CD14-positive monocyte (primary cell): Measurements from ENCODE around the gene DPH1. TPM values are rescaled to one million over a fixed set of nuclear protein-coding genes. Genes with fewer than 3 reads are reported as not detected.
A peak's percentile ranks its signal among the peaks of the same experiment; 100 is the strongest.

Source experiments
- DNase-seq, 3 donors: peaks; one replicate each; pipeline ENCODE4 v3.0.0-alpha.2; 2011 to 2022
- H2AFZ ChIP-seq: 2 replicates; pipeline ENCODE4 v1.6.0; 2012; ENCODE audit warnings: mild to moderate bottlenecking, low read depth, low read length, inconsistent platforms; ENCODE audit not compliant: insufficient read depth, poor library complexity, severe bottlenecking
- H3K27ac ChIP-seq, 2 donors: 1 replicate in 1 of 2; 2 replicates in 1 of 2; pipeline ENCODE4 v1.5.1; 2012 to 2013; ENCODE audit warnings: low read length in 2 of 2, control low read depth in 1 of 2, inconsistent platforms in 1 of 2, low read depth in 1 of 2, mild to moderate bottlenecking in 1 of 2
- H3K27me3 ChIP-seq, 2 donors: one replicate each; pipeline versions ENCODE4 v1.6.0 to v1.6.1; 2011 to 2013; ENCODE audit warnings: low read length in 2 of 2; ENCODE audit not compliant: control insufficient read depth in 2 of 2, insufficient read depth in 2 of 2
- H3K36me3 ChIP-seq, 2 donors: replicated peaks in 1 of 2; 1 replicate in 1 of 2; 2 replicates in 1 of 2; pipeline versions ENCODE4 v1.5.1 to v1.6.1; 2012 to 2013; ENCODE audit warnings: low read length in 2 of 2, control low read depth in 1 of 2, inconsistent platforms in 1 of 2, mild to moderate bottlenecking in 1 of 2; ENCODE audit not compliant: insufficient read depth in 2 of 2, control insufficient read depth in 1 of 2
- H3K4me1 ChIP-seq, 2 donors: 1 replicate in 1 of 2; 2 replicates in 1 of 2; pipeline versions ENCODE4 v1.5.1 to v1.6.1; 2012 to 2013; ENCODE audit warnings: low read length in 2 of 2, control low read depth in 1 of 2, inconsistent platforms in 1 of 2, mild to moderate bottlenecking in 1 of 2, moderate library complexity in 1 of 2; ENCODE audit not compliant: insufficient read depth in 2 of 2, control insufficient read depth in 1 of 2
- H3K4me2 ChIP-seq: replicated peaks from 2 replicates; pipeline ENCODE3; 2012; ENCODE audit warnings: low read length, moderate library complexity, mild to moderate bottlenecking; ENCODE audit not compliant: poor library complexity, severe bottlenecking; ENCODE audit errors: extremely low read depth
- H3K4me3 ChIP-seq, 3 experiments: fragments of 200-600 bp in 1 of 3; sonication (generic) in 1 of 3; replicated peaks in 1 of 3; 1 replicate in 2 of 3; 2 replicates in 1 of 3; pipeline ENCODE4 v1.5.1; 2011 to 2013; ENCODE audit warnings: low read length in 3 of 3, mild to moderate bottlenecking in 3 of 3, control low read depth in 2 of 3, low read depth in 2 of 3, inconsistent platforms in 1 of 3, moderate library complexity in 1 of 3
- H3K79me2 ChIP-seq: 2 replicates; pipeline ENCODE4 v1.6.0; 2012; ENCODE audit warnings: mild to moderate bottlenecking, control low read depth, inconsistent platforms, low read length, moderate library complexity; ENCODE audit not compliant: insufficient read depth
- H3K9ac ChIP-seq: 2 replicates; pipeline ENCODE4 v1.6.0; 2017; ENCODE audit warnings: low read length, mild to moderate bottlenecking; ENCODE audit not compliant: insufficient read depth, poor library complexity, severe bottlenecking
- H3K9me3 ChIP-seq, 2 donors: replicated peaks in 1 of 2; 1 replicate in 1 of 2; 2 replicates in 1 of 2; pipeline versions ENCODE4 v1.5.1 to v1.6.1; 2012 to 2013; ENCODE audit warnings: low read length in 2 of 2, control low read depth in 1 of 2; ENCODE audit not compliant: control insufficient read depth in 1 of 2, insufficient read depth in 1 of 2
- H4K20me1 ChIP-seq: 2 replicates; pipeline ENCODE4 v1.6.0; 2012; ENCODE audit warnings: mild to moderate bottlenecking, low read length, control low read depth, moderate library complexity; ENCODE audit not compliant: insufficient read depth
- H3K27ac Mint-ChIP-seq, 7 donors: one replicate each; pipeline ENCODE4 v1.8.0; 2020; ENCODE audit warnings: mild to moderate bottlenecking in 7 of 7, mixed read lengths in 7 of 7, moderate library complexity in 6 of 7, inconsistent platforms in 2 of 7
- H3K27me3 Mint-ChIP-seq, 3 donors: one replicate each; pipeline ENCODE4 v1.8.0; 2021 to 2022; ENCODE audit warnings: low read depth in 3 of 3, mild to moderate bottlenecking in 3 of 3, mixed read lengths in 3 of 3, moderate library complexity in 3 of 3, inconsistent platforms in 1 of 3
- H3K36me3 Mint-ChIP-seq, 2 donors: one replicate each; pipeline ENCODE4 v1.8.0; 2020; ENCODE audit warnings: mixed read lengths in 2 of 2, inconsistent platforms in 1 of 2, mild to moderate bottlenecking in 1 of 2
- H3K4me1 Mint-ChIP-seq: one replicate; pipeline ENCODE4 v1.8.0; 2020; ENCODE audit warnings: mild to moderate bottlenecking, mixed read lengths
- H3K4me3 Mint-ChIP-seq, 2 donors: one replicate each; pipeline ENCODE4 v1.8.0; 2020; ENCODE audit warnings: mild to moderate bottlenecking in 2 of 2, mixed read lengths in 2 of 2, moderate library complexity in 1 of 2
- H3K9me3 Mint-ChIP-seq, 7 donors: one replicate each; pipeline ENCODE4 v1.8.0; 2020 to 2022; ENCODE audit warnings: mixed read lengths in 7 of 7, mild to moderate bottlenecking in 6 of 7, moderate library complexity in 6 of 7, inconsistent platforms in 2 of 7
- CTCF ChIP-seq: fragments of 200-600 bp; IDR thresholded peaks from one replicate; pipeline ENCODE4 v1.8.0; 2022; ENCODE audit warnings: antibody characterized with exemption, mild to moderate bottlenecking
- WGBS: methylation state at CpG from one replicate; pipeline ENCODE4 v1.1.5; 2013; ENCODE audit warnings: missing lambda C conversion rate; ENCODE audit not compliant: insufficient coverage; 5-methylcytosine and 5-hydroxymethylcytosine counted together
- intact Hi-C, 2 donors: fragments of 100-400 bp; cut with micrococcal nuclease; formaldehyde crosslinking; loops; one replicate each; pipeline versions ENCODE4 v1.15.0 to v1.15.1; 2023
- polyA plus RNA-seq, 3 donors: library from polyadenylated mRNA; depleted of rRNA in 1 of 3; unstranded in 2 of 3; stranded (reverse) in 1 of 3; fragments of 300-500 nt in 2 of 3; fragments of >200 nt in 1 of 3; fragmentation: Illumina TruSeq in 2 of 3; gene quantifications; 1 replicate in 2 of 3; 2 replicates in 1 of 3; pipeline ENCODE4 v1.2.3, GENCODE V29; 2012 to 2021

DPH1 gene
- polyA plus RNA-seq, 3 donors = 7.5 to 29.4 (median 9.3) TPM

GRCh38 chr17:2042933-2043332 lies 13.0 kb downstream of the DPH1 start:
- Mint-ChIP-seq H3K27me3 (peaks cover 9 to 13% (median 10%) of the 10 kb centered on the region in 3 donors), H3K9me3 (peaks cover 0 to 2% (median 0%) of the 10 kb centered on the region in 7 donors), H3K36me3 (peaks cover 21 to 33% of the 10 kb centered on the region in 2 donors), H3K4me1 (peaks cover 15% of the 10 kb centered on the region), H3K27ac (peak overlapping the region in 6 of 7 donors; percentile 46 to 98 (median 90)), H3K4me3 (peak overlapping the region; percentile 37 to 96)
- TF ChIP-seq CTCF = no peak
- peak overlapping the region; percentile 81 for H2AFZ ChIP-seq
- H4K20me1 ChIP-seq = peaks cover 4% of the 10 kb centered on the region
- 93% methylated on average over 3 of the region's 5 CpGs for WGBS
- H3K9ac ChIP-seq = no peak overlapping the region
- no peaks in the 10 kb centered on the region for H3K9me3 ChIP-seq
- DNase-seq = no peak
- peak overlapping the region in 1 of 3 experiments; percentile 88 for H3K4me3 ChIP-seq
- peaks cover 15 to 18% of the 10 kb centered on the region in 2 donors for H3K4me1 ChIP-seq
- intact Hi-C loops = no loop called here
- peaks cover under 1 to 7% of the 10 kb centered on the region in 2 donors for H3K27me3 ChIP-seq
- H3K27ac ChIP-seq = no peak overlapping the region
- peaks cover 8 to 21% of the 10 kb centered on the region in 2 donors for H3K36me3 ChIP-seq
- peak overlapping the region; percentile 86 for H3K4me2 ChIP-seq
- peaks cover 16% of the 10 kb centered on the region for H3K79me2 ChIP-seq

- H3K27ac ChIP-seq = no peak overlapping the region
- H3K27me3 ChIP-seq = peaks cover 8 to 16% of the 10 kb centered on the region in 2 donors
- H3K36me3 Mint-ChIP-seq = peaks cover 17 to 26% of the 10 kb centered on the region in 2 donors
- peaks cover 0 to 2% (median 0%) of the 10 kb centered on the region in 7 donors for H3K9me3 Mint-ChIP-seq
- no peak overlapping the region for H3K4me3 ChIP-seq
- peaks cover 8 to 21% of the 10 kb centered on the region in 2 donors for H3K36me3 ChIP-seq
- no peaks in the 10 kb centered on the region for H3K9me3 ChIP-seq
- no peak overlapping the region for H3K9ac ChIP-seq
- no peak overlapping the region for H3K4me2 ChIP-seq
- peaks cover 16 to 21% (median 19%) of the 10 kb centered on the region in 3 donors for H3K27me3 Mint-ChIP-seq
- DNase-seq = no peak
- H3K4me3 Mint-ChIP-seq = no peak overlapping the region
- 100% methylated on average over 2 of the region's 6 CpGs for WGBS
- H4K20me1 ChIP-seq = peaks cover 4% of the 10 kb centered on the region
- no peak overlapping the region for H3K27ac Mint-ChIP-seq
- H3K4me1 Mint-ChIP-seq = peaks cover 17% of the 10 kb centered on the region
- no peak overlapping the region for H2AFZ ChIP-seq
- no peak for TF ChIP-seq CTCF
- peaks cover 16% of the 10 kb centered on the region for H3K79me2 ChIP-seq
- H3K4me1 ChIP-seq = peaks cover 15 to 18% of the 10 kb centered on the region in 2 donors
- intact Hi-C loops = no loop called here
These were observed 13.8 kb downstream of the DPH1 start for GRCh38 chr17:2043785-2044184.
